Thyroid gland (tissue), 4 donors: Measurements from ENCODE around the gene RUNX2. TPM values are rescaled to one million over a fixed set of nuclear protein-coding genes. Genes with fewer than 3 reads are reported as not detected.
"Not testable (repeated sequence)": the region's sequence is repeated elsewhere in the genome, so short reads cannot be mapped to it uniquely, and the experiment has no call there.

Experiments
- DNase-seq, 2 donors: peaks; one replicate each; pipeline ENCODE4 v3.0.0-alpha.2; 2019
- H3K27ac ChIP-seq, 3 donors: fragments of 200-600 bp; sonication (generic); 1 replicate in 2 of 3; 2 replicates in 1 of 3; pipeline ENCODE4 v1.5.1; 2016 to 2019; ENCODE audit warnings: mild to moderate bottlenecking in 1 of 3, moderate library complexity in 1 of 3
- H3K27me3 ChIP-seq: fragments of 200-600 bp; sonication (generic); one replicate; pipeline ENCODE4 v1.5.1; 2019
- H3K36me3 ChIP-seq, 2 donors: fragments of 200-600 bp; sonication (generic); one replicate each; pipeline ENCODE4 v1.5.1; 2016 to 2019
- H3K4me1 ChIP-seq, 2 donors: fragments of 200-600 bp; sonication (generic); one replicate each; pipeline ENCODE4 v1.5.1; 2017 to 2019
- H3K4me3 ChIP-seq, 3 donors: fragments of 200-600 bp; sonication (generic); replicated peaks in 1 of 3; 1 replicate in 2 of 3; 2 replicates in 1 of 3; pipeline ENCODE4 v1.5.1; 2016; ENCODE audit warnings: mild to moderate bottlenecking in 1 of 3
- H3K9me3 ChIP-seq: fragments of 200-600 bp; sonication (generic); one replicate; pipeline ENCODE4 v1.5.1; 2017
- CTCF ChIP-seq, 6 experiments: fragments of 200-600 bp in 3 of 6; fragments of 450-650 bp in 3 of 6; sonication (generic) in 3 of 6; IDR thresholded peaks; one replicate each; pipeline ENCODE4 v1.5.1; 2016 to 2019; ENCODE audit warnings: antibody characterized with exemption in 6 of 6, mild to moderate bottlenecking in 2 of 6, inconsistent platforms in 1 of 6, moderate library complexity in 1 of 6
- POLR2A ChIP-seq, 2 donors: fragments of 450-650 bp; IDR thresholded peaks; one replicate each; pipeline ENCODE4 v1.6.1; 2017; ENCODE audit warnings: antibody characterized with exemption in 2 of 2, mild to moderate bottlenecking in 2 of 2, moderate library complexity in 1 of 2
- WGBS, 2 donors: methylation state at CpG; one replicate each; pipeline ENCODE4 v1.1.5; 2017; 5-methylcytosine and 5-hydroxymethylcytosine counted together
- intact Hi-C: fragments of 100-400 bp; cut with DNase I; formaldehyde crosslinking; loops from one replicate; pipeline ENCODE4 v1.15.1; 2023
- total RNA-seq, 4 donors: library from RNA; depleted of rRNA; stranded (reverse); fragments of >200 nt; gene quantifications; one replicate each; pipeline ENCODE4 v1.2.3, GENCODE V29; 2016

RUNX2 gene
- total RNA-seq, 4 donors from 2014 or later = 1.6 to 4.2 (median 2.7) TPM

DNA sequence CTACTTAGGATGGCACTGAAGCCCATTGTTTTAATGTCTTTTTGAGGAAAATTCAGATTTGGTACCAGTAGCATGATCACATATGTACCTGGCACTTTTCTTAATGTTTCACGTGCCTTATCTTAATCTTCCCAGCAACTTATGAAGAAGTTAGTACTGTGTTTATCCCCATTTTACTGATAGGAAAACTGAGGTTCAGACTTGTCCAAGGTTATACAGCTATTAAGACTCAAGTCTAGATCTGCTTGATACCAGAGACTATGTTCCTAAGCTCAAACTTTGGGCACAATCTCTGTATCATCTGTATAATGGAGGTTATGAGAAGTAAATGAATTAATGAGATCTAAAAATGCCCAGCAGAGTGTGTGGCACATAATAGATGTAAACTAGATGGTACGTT lies 229.3 kb downstream of the RUNX2 start:
- Histone ChIP-seq H3K27ac (no peak overlapping the region), H3K9me3 (no peaks in the 10 kb centered on the region), H3K4me1 (peaks cover 0 to 9% of the 10 kb centered on the region in 2 donors), H3K36me3 (no peaks in the 10 kb centered on the region), H3K27me3 (no peaks in the 10 kb centered on the region), H3K4me3 (no peak overlapping the region)
- intact Hi-C loops = no loop called here
- WGBS, 2 donors = 92 to 94% methylated on average over 2 of the region's 2 CpGs
- no peak for TF ChIP-seq POLR2A (IDR thresholded peaks at IDR 0.05)
- no peak for TF ChIP-seq CTCF (IDR thresholded peaks at IDR 0.05)
- no peak for DNase-seq

DNA sequence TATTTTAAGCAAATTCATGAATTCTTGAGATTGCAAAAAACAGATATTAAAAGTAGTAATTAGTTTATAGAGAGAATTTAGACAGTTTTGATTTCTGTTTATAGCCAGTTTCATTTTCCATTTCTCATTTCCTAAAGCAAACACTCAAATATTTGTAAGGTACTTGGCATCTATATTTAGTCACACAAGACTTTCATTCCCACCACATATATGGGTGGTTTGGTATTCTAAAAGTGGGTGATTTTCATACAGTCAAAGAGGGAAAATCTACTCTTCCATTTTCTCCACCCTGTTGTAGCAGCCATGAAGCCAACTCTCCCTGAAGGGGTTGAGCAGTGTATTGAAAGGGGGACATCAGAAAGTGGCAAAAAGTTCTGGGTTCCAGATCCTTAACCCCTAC lies 230.7 kb downstream of the RUNX2 start:
- H3K27ac ChIP-seq = no peak overlapping the region
- H3K9me3 ChIP-seq = no peaks in the 10 kb centered on the region
- intact Hi-C loops = no loop called here
- DNase-seq = no peak
- H3K36me3 ChIP-seq = no peaks in the 10 kb centered on the region
- H3K27me3 ChIP-seq = no peaks in the 10 kb centered on the region
- TF ChIP-seq CTCF (IDR thresholded peaks at IDR 0.05) = no peak
- no peak for TF ChIP-seq POLR2A (IDR thresholded peaks at IDR 0.05)
- peaks cover 0 to 9% of the 10 kb centered on the region in 2 donors for H3K4me1 ChIP-seq
- H3K4me3 ChIP-seq = no peak overlapping the region

GRCh38 chr6:45560321-45560820 lies 232.2 kb downstream of the RUNX2 start:
- H3K4me3 ChIP-seq, H3K27me3 ChIP-seq, H3K9me3 ChIP-seq, H3K4me1 ChIP-seq, intact Hi-C loops, DNase-seq, H3K27ac ChIP-seq, H3K36me3 ChIP-seq: not testable (repeated sequence)
- WGBS, 2 donors = 75 to 92% methylated on average over 3 of the region's 3 CpGs

DNA sequence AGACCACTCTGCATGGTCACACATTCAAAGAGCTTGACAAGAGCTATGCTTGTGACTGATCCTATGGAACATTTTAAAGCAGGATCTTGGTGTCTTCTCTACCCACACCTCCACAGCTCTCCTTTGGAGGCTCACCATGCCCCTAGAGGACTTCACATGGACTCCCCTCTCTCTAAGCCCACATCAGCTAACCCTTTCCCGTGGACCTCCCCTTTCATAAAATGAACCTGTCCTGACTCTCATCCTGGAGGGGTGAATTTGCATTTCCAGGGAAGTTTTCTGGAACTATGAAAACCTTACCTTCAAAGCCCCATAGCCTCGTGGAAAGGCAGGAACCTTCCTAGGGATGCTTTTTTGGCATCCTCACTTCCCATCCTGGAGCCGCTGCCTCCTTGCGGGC lies 234.0 kb downstream of the RUNX2 start:
- H3K9me3 ChIP-seq = no peaks in the 10 kb centered on the region
- intact Hi-C loops = no loop called here
- WGBS, 2 donors = 98 to 99% methylated on average over 4 of the region's 4 CpGs

DNA sequence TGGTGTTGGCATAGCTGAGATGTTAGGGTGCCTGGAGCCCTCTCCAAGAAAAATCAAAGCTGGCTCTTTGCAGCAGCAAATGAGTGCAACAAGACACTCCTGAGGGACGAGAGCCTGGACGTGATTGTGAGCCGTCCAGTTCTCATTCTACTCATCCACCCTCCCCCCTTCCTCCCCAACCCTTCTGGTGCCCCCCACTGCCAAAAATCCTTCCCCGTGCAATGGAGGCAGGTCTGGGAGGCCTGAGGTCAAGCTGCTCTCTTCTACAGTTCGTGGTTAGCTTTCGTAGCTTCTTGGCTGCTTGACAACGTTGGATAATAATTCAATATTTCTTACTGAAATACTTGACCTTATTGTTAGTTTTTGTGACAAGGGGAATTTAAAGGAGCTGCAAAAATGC lies 234.9 kb downstream of the RUNX2 start:
- TF ChIP-seq POLR2A (IDR thresholded peaks at IDR 0.05) (no peak), CTCF (IDR thresholded peaks at IDR 0.05) (no peak)
- intact Hi-C loops = no loop called here
- Histone ChIP-seq H3K27ac (no peak overlapping the region), H3K27me3 (no peaks in the 10 kb centered on the region), H3K9me3 (no peaks in the 10 kb centered on the region), H3K36me3 (no peaks in the 10 kb centered on the region), H3K4me3 (no peak overlapping the region), H3K4me1 (no peaks in the 10 kb centered on the region)
- no peak for DNase-seq
- WGBS, 2 donors = 33 to 35% methylated on average over 7 of the region's 7 CpGs

More for the DNA sequence above, 234.0 kb downstream of the RUNX2 start:
- TF ChIP-seq POLR2A (IDR thresholded peaks at IDR 0.05) (no peak), CTCF (IDR thresholded peaks at IDR 0.05) (no peak)
- DNase-seq = no peak
- no peaks in the 10 kb centered on the region for H3K4me1 ChIP-seq
- H3K4me3 ChIP-seq = no peak overlapping the region
- no peak overlapping the region for H3K27ac ChIP-seq
- H3K27me3 ChIP-seq = no peaks in the 10 kb centered on the region
- no peaks in the 10 kb centered on the region for H3K36me3 ChIP-seq

GRCh38 chr6:45563844-45564243 lies 235.7 kb downstream of the RUNX2 start:
- 90 to 92% methylated on average over 2 of the region's 2 CpGs for WGBS, 2 donors
- Histone ChIP-seq H3K4me3 (no peak overlapping the region), H3K36me3 (no peaks in the 10 kb centered on the region), H3K4me1 (peaks cover 0 to 1% of the 10 kb centered on the region in 2 donors), H3K9me3 (no peaks in the 10 kb centered on the region), H3K27me3 (no peaks in the 10 kb centered on the region), H3K27ac (no peak overlapping the region)
- no peak for DNase-seq
- TF ChIP-seq POLR2A (IDR thresholded peaks at IDR 0.05) (no peak), CTCF (IDR thresholded peaks at IDR 0.05) (no peak)
- intact Hi-C loops = no loop called here
